NB4 (cell line): ENCODE measurements around the gene ETV3L.

Experiments used
- POLR2A ChIP-seq: IDR thresholded peaks from 2 replicates; pipeline ENCODE4 v1.6.1; 2011; ENCODE audit warnings: mild to moderate bottlenecking; ENCODE audit not compliant: insufficient read length; ENCODE audit errors: extremely low read depth
- TF ChIP-seq, protein P1 (sequence below): IDR thresholded peaks from one replicate; pipeline ENCODE4 v1.5.1; 2012; ENCODE audit warnings: low read depth, low read length

DNA sequence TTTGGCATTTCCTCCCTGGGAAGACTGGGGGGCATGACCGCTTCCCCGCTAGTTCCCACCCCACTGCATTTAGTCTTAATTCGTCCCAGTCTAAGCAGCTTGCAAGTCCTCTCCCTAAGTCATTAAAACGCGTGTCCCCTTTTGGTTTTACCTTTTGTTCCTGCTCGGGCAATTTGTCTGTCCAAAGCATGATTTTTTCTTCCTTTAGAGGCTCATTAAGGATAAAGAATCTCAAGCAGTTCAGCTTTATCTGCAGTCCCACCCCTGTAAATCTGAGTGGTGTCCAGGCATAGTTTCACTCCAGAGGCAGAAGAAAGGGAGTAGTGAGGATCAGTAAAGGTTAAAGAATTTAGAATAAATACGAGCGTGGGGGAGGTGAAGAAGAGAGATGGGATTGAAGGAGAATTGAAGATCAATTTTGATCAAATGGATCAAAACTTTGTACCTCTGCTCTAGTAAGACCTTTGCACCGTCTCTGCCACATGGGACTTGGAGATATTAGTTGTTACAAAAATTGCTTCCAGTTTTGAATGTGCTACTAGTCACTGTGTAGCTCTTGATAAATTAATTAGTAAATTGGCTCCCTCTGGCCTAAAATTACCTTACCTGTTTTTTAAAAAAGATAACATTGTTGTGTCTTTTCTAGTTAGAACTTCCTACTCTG lies 39.6 kb upstream of the ETV3L start:
- TF ChIP-seq, protein P1, sequence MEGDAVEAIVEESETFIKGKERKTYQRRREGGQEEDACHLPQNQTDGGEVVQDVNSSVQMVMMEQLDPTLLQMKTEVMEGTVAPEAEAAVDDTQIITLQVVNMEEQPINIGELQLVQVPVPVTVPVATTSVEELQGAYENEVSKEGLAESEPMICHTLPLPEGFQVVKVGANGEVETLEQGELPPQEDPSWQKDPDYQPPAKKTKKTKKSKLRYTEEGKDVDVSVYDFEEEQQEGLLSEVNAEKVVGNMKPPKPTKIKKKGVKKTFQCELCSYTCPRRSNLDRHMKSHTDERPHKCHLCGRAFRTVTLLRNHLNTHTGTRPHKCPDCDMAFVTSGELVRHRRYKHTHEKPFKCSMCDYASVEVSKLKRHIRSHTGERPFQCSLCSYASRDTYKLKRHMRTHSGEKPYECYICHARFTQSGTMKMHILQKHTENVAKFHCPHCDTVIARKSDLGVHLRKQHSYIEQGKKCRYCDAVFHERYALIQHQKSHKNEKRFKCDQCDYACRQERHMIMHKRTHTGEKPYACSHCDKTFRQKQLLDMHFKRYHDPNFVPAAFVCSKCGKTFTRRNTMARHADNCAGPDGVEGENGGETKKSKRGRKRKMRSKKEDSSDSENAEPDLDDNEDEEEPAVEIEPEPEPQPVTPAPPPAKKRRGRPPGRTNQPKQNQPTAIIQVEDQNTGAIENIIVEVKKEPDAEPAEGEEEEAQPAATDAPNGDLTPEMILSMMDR: no peak
- no peak for TF ChIP-seq POLR2A
